Activated T-helper 1 cell treated with anti-CD3 and anti-CD28 coated beads, Interleukin-2, amount 50 U/mL, for 16 hours (primary cell): Measurements from ENCODE around the gene MASP2.
"Not testable (repeated sequence)": the region's sequence is repeated elsewhere in the genome, so short reads cannot be mapped to it uniquely, and the experiment has no call there.

Experiments
- DNase-seq, 2 donors: peaks; one replicate each; pipeline ENCODE4 v3.0.0-alpha.2; 2020; ENCODE audit warnings: low read depth in 1 of 2, low spot score in 1 of 2

Gene MASP2

DNA sequence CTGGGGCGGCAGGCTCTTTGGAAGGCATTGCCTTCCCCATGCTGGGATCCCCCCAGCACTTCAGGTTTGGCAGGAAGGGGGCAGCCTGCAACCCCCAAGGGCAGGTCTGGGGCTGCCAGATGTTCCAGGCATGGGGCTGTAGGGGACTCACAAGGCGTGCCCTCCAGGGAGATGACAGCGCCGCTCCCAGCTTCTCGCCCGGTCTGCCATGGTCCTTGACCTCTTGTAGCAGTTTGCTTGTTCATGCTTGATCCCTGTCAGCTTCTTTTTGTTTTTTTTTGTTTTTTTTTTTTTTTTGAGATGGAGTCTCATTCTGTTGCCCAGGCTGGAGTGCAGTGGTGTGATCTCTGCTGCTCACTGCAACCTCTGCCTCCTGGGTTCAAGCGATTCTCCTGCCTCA, 56.2 kb downstream of the MASP2 start:
- DNase-seq = no peak

- DNase-seq = not testable (repeated sequence)
These were observed 57.0 kb downstream of the MASP2 start for GRCh38 chr1:10989920-10990516.

GRCh38 chr1:10989095-10989494, 57.9 kb downstream of the MASP2 start:
- no peak for DNase-seq

DNA sequence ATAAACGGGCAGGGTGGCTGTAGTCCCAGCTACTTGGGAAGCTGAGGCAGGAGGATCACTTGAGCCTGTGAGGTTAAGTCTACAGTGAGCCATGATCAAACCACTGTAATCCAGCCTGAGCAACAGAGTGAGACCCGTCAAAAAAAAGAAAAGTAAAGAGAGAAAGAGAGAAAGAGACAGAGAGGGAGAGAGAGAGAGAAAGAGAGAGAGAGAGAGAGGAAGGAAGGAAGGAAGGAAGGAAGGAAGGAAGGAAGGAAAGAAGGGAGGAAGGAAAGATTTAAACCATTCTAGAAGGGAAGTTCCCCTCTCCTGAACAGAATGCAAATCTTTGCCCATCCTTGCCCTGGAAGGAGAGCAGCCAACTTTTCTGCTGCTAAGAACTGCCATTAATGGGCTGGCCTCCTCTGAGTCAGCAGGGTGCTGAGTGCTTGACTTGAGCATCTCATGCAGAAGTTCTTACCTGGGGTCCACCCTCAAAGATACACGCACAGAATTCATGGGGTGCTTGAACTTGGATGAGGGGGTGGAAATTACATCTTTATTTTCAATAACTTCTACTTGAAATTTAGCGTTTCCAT, 59.1 kb downstream of the MASP2 start:
- DNase-seq = no peak

DNA sequence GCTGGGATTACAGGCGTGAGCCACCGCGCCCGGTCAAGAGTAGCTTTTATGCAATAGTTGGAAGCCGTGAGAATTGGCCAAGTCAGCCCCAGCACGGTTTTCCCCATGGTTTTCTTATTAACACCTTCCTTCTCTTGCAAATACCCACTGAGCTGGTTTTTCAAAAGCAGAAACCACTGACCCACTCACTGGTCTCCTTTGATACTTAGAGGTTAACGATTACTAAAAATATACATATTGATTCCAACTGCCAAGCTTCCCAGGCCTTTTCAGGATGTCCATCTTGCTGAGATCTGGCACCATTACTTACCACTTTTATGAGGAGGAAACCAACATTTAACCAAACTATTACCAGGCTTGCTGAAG, 60.5 kb downstream of the MASP2 start:
- no peak for DNase-seq

GRCh38 chr1:10980841-10981727, 66.0 kb downstream of the MASP2 start:
- no peak for DNase-seq

DNA sequence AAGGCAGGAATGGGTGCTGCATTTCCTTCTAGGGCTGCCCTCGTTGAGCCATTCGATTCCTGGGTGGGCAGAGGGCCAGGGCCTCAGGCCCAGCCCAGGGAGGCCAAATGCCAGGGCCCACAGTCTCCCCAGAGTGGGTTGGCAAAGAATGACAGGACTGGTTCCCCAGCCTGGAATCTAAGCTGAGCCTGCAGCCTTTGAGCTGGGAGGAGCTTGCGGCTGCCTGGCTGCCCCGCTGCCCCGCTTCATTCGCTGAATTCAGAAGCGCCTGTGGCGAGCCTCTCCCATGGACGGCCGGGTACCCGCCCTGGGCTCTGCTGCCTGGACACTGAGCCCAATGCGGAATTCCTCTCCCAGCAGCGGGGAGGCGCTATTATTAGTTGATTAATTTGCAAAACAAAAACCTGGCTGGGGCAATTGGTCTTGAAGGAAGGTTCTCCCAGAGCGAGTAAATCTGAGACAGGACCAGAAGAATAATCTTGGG, 66.9 kb downstream of the MASP2 start:
- DNase-seq = no peak

DNA sequence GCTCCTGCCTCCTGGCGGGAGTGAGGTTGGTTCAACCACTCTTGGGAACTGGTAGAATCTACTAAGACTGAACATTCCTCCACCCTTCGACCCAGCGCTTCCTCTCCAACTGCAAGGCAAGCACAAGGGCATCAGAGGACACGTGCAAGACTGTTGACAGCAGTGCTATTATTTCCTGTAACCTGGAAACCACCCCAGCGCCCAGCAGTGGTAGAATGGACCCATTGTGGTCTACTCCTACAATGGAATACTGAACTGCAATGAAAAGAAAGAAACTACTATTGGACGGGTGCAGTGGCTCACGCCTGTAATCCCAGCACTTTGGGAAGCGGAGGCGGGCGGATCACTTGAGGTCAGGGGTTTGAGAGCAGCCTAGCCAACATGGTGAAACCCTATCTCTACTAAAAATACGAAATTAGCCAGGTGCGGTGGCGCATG, 67.5 kb downstream of the MASP2 start:
- DNase-seq = no peak

DNA sequence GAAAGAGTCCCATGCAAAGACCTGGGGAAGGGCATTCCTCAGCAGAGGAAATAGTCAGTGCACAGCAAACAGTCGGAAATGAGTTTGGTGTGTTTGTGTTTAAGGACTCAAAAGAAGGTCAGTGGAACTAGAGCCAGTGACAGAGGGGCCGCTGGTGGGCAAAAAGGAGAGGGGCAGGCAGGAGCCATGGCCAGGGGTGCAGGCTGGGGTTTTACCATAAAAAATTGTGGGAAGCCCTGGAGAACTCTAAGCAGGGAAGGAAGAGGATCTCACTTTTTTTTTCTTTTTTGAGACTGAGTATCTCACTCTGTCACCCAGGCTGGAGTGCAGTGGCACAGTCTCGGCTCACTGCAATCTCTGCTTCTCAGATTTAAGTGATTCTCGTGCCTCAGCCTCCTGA, 68.3 kb downstream of the MASP2 start:
- no peak for DNase-seq
